GM21528 (cell line): ENCODE data around the gene F5.
"Not testable (repeated sequence)": the region's sequence is repeated elsewhere in the genome, so short reads cannot be mapped to it uniquely, and the experiment has no call there.

Experiments used
- ATAC-seq: cut with Tn5 transposase; IDR thresholded peaks from one replicate; pipeline ENCODE4 v1.9.1; 2021; ENCODE audit warnings: mild to moderate bottlenecking, moderate library complexity; ENCODE audit not compliant: unreplicated experiment, low FRiP score

F5 gene

DNA sequence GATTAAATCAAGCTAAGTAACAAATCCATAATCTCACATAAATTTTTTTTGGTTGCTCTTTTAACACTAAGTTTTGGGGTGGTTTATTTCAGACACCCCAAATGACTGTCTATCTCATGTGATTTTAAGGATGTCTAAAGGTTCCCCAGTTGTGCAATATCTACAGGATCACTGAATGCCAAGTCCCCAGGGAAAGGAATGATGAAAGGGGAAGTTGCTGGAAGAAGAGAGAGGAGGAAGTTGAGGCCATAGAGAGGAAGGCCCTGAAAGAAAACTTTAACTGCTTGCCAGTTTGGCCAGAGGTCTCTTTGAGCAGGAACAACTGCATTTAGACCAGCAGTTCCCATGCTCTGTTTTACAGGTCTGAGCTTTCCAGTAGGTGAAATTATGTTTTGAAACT, 73.1 kb downstream of the F5 start:
- ATAC-seq: no peak

DNA sequence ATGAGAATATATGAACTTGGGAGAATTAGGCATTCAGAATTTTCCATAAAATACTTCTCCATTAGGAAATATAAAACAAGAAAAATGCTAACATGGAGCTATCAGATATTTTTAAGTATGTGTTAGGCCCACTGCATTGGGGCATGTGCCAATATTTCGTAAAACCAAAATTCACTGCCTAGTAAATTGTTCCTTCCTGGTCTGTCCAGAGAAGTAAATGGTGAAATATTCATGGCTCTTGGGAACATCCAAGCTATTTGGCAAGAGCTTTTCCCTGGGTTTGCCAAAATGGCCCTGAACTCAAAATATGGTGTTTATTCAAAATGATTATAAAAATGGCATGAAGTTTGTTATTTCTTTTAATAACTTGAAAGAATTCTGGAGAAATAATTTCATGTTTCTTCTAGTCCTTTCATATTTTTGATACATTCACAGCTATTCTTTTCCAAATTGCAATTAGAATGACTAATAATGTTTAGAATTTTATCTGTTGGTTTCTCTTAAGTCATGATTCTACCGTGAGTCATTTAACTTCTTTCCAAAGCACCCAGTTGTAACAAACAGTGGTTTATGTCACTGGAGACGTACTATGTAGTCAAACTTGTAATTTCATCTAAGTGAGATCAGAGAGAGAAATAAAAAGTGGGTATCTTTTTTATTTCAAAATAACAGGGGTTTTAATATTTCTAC, 74.8 kb downstream of the F5 start:
- ATAC-seq: no peak

DNA sequence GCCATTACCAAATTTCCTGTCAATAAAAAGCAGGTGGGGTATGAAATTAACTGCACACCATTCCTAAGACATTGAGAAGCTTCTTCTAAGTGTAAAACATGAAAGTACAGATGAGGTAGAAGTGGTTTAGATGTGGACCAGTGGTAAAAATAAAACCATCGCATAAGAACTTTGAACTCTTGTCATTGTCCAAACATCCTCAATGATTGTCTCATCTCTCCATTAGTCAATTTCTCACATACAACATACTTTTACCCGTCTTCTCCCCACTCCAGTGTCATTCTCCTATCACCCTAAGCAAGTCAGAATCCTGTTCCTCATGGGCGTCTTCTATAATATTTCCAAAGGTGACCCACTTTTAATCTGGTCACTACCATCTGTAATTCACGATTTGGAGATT, 76.2 kb downstream of the F5 start:
- ATAC-seq: no peak

GRCh38 chr1:169509354-169509753, 76.9 kb downstream of the F5 start:
- ATAC-seq: no peak

- no peak for ATAC-seq
Measured at GRCh38 chr1:169508432-169509338, 77.6 kb downstream of the F5 start.

- no peak for ATAC-seq
Measured at GRCh38 chr1:169507413-169507812, 78.9 kb downstream of the F5 start.

DNA sequence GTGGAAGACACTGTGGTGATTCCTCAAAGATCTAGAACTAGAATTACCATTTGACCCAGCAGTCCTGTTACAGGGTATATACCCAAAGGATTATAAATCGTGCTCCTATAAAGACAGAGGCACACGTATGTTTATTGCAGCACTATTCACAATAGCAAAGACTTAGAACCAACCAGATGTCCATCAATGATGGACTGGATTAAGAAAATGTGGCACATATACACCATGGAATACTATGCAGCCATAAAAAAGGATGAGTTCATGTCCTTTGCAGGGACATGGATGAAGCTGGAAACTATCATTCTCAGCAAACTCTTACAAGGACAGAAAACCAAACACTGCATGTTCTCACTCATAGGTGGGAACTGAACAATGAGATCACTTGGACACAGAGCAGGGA, 82.7 kb downstream of the F5 start:
- not testable (repeated sequence) for ATAC-seq

DNA sequence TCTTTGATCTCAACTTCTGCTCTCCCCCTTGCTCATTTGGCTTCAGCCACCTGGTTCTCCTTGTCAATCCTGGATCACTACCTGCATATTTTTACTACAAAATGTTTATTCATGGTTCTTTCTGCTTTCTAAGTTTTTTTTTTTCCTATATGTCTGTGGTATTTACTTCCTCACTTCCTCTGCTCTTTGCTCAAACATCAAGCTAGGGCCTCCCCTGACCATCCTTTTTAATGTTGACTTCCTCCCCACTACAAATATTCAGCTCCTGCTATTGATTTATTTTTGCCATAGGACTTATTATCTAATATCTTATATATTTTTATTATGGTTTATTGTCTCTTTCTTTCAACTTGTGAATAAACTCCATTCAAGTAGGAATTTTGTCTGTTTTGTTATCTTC, 86.5 kb downstream of the F5 start:
- ATAC-seq: no peak

DNA sequence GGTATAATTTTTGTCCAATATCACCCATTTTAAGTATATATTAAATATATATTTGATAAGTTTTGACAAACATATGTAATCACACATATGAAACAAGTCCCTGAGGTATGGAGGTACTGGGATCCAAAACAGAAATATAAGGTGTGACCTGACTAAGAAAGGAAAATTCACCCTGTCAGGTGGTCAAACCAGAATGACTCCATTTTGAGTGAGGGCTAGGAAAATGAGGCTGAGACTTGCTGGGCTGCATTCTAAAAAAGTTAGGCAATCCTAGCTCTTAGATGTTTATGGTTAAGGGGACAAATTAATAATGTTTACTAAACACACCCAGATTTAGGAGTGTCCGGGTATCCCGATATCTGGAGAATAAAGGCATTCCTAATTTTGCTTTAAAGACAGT, 89.0 kb downstream of the F5 start:
- no peak for ATAC-seq

DNA sequence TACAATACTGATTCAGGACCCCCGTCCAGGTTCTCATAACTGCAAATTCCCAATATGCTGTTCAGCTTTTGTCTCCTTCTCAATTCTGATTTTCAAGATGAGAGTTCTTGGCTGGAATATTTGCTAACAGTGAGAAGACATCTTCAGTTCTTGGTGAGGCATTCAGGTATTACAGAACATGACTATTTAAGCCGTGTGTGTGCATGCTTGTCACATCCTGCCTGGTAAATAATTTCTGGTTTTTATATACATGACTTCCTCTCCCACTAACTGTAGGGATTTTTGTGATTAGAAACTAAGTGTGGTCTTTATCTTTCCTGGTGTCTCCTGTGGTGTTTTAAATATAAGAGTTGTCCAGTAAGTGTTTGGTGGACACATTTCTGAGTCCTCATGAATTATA, 90.4 kb downstream of the F5 start:
- no peak for ATAC-seq

- no peak for ATAC-seq
Measured at GRCh38 chr1:169495046-169495775, 91.1 kb downstream of the F5 start.

- no peak for ATAC-seq
Measured at GRCh38 chr1:169494343-169494742, 91.9 kb downstream of the F5 start.

DNA sequence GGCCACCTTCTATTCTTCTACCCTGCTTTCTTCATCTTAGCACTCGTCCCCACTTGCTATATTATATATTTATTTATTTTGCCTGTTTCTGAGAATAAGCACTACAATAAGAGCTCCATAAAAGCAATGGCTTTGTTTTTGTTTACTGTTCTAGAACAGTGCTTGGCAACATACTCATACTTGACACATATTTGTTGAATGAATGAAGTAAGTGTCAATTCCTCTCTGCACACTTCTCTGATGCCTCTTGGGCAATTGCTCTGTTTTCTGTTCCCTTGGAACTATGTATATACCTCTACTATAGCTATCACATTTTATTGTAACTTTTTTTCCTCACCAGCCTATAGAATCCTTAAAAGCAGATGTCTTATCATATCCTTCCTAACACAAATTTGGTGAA, 93.0 kb downstream of the F5 start:
- ATAC-seq: no peak

DNA sequence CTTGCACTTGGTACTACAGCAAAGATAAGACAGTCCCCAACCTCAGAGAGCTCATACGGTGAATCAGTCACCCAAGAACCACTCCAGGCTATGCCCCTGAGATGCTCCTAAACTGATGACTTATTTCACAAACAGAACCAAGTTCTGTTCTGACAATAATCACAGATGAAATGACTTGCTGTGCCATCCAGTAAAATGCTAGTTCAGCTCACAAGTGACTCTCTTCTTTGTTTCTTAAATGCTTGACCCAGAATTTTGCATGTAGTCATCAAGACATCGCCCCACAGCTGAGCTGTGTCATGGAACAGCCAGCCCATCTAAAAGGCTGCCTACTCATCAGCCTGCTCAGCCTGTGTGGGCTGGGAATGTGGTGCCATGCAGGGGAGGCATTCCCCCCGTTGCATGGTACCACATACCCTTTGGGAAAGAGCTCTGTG, 94.4 kb downstream of the F5 start:
- ATAC-seq: peak; percentile 54

- no peak for ATAC-seq
Measured at GRCh38 chr1:169488157-169488556, 98.1 kb downstream of the F5 start.

DNA sequence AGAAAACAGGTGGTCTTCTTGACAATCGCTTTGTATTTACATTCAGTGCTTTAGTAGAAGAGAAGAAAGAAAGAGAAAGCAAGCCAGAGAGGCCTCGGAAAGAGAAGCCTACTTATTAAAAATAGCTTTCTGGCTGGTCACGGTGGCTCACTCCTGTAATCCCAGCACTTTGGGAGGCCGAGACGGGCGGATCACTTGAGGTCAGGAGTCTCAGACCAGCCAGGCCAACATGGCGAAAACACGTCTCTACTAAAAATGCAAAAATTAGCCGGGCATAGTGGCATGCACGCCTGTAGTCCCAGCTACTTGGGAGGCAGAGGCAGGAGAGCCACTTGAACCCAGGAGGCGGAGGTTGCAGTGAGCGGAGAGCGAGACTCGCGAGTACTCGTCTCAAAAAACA, 98.7 kb downstream of the F5 start:
- ATAC-seq: no peak

DNA sequence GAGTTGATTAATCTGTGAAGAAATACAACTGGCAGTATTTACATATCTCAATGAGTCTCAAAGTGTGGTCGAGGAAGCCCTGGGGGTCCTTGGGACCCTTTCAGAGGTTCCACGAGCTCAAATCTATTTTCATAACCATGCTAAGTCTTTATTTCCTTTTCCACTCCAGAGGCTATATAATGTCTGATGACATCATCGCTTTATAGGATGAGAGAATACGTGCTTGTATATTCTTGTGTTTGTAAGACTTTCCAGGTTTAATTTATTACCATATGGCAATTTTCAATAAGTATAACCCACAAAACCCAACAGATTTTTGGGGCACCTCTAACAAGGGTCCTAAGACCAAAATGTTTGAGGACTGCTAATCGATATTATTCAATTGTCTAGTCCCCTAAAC, 99.1 kb downstream of the F5 start:
- ATAC-seq: no peak

DNA sequence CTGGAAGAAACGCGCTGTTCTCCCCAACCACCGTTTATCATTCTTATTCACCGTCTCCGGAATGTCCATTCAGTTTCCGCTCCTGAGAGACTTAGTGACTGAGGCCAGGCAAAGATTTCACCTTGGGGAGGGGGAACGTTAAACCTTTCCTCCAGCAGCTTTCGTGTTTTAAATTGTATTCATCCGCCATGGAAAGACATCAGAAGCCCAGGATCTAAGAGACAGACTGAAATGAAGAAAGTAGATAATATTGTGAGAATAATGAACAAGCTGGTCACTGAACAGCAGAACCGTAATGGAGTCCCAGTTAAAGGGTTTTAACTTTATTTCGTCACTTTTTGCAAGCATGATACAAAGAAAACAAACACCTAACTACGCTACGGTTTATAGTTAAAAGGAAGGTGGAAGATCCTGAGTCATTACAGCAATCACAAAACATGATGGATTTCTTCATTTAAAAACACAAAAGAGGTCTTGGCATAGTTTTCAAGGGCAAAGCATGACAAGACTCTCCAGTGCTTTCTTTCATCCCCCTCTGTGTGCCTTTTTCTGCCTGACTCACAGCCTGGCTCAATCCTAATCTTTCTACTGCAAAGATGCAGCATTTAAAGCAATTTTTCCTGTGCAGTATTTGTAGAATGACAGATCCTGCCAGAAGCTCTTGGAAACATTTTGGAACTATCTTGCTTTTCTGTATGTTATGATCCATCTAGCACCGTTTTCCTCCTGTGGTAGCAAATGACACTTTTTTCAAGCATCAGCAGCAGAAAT, 99.8 kb downstream of the F5 start:
- peak; percentile 6 for ATAC-seq

GRCh38 chr1:169485431-169486280, 100.6 kb downstream of the F5 start, which contains the start of gene SLC19A2:
Gene SLC19A2, minus strand, starts transcription at chr1:169485944. Its CDS starts 178 bp downstream, at chr1:169485766.
- ATAC-seq: peak; percentile 98
